Stimulated activated naive CD8-positive, alpha-beta T cell treated with anti-CD3 and anti-CD28 coated beads, Interleukin-15, Interleukin-2, amounts not matched to agents 100 U/mL and 50 U/mL, for 24 hours (primary cell): ENCODE results near the gene DHRS1.

Experiments used
- ATAC-seq: fragments of 150-1000 bp; cut with Tn5 transposase; one replicate; pipeline ENCODE4 v1.10.0; 2021
- DNase-seq: peaks from one replicate; pipeline ENCODE4 v3.0.0; 2021

The DHRS1 gene

DNA sequence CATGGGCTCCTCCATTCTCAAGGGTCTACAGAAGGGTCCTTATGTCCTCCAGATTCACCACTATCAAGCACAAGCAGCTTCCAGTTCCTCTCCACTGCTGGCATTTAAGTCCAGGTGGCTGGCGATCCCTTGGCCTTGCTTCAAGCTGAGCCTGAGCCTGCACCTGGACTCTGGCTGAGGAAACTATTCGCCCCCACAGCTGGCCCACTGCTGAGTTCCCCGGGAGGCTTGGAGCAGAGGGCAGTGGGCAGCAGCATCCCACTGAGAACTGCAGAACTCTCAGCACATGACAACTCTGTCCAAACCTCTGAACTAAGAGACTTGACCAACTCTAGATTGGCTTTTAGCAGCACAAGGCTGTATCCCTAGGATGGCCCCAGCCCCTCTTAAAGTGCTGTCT lies 16.8 kb downstream of the DHRS1 start:
- no peak for ATAC-seq
- DNase-seq = no peak

DNA sequence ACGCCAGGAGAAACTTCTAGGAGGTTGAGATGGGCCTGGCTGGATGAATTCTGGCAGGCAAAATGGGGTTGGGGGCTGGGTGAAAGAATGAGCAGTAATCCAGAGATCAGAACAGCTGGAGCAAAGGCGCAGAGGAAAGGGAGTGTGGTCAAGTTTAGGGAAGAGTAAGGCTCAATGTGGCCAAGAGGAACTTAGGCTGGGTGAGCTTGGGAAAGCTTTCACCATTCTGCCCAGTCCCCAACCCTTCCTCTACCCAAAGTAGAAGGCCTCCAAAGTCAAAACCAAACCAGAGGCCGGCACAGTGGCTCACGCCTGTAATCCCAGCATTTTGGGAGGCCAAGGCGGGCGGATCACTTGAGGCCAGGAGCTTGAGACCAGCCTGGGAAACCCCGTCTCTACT lies 17.9 kb downstream of the DHRS1 start:
- DNase-seq = no peak
- ATAC-seq = no peak

DNA sequence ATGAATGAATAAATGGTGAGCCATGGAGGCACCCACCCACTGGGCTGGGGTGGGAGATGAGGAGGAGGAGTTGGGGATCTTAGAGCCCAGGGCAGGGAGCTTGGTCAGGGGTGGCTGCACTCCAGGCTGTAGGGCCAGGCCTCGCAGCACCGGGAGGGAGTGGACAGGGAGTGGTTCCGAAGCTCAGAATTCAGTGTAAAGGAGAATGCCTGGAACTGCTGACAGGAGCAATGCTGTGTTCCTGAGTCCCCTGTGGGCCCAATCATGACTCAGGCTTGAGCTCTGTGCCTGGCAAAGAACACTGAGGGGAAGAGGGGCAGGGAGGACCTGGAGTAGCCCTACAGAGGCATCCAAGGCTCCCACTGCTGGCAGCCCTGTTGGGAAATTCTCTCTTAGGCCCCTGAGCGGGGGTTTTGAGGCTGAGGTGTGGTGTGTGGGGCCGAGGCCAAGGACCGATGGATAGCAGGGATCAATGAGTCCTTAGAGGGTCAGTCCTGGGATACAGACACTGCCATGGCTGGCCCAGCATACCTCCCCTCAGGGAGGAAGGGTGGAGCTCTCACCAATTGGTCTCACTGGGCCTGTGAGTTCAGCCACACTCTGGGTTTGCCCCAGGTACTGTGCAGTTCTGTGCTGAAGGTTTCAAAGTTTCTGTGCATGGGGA lies 18.7 kb downstream of the DHRS1 start:
- DNase-seq (no peak), ATAC-seq (no peak)

DNA sequence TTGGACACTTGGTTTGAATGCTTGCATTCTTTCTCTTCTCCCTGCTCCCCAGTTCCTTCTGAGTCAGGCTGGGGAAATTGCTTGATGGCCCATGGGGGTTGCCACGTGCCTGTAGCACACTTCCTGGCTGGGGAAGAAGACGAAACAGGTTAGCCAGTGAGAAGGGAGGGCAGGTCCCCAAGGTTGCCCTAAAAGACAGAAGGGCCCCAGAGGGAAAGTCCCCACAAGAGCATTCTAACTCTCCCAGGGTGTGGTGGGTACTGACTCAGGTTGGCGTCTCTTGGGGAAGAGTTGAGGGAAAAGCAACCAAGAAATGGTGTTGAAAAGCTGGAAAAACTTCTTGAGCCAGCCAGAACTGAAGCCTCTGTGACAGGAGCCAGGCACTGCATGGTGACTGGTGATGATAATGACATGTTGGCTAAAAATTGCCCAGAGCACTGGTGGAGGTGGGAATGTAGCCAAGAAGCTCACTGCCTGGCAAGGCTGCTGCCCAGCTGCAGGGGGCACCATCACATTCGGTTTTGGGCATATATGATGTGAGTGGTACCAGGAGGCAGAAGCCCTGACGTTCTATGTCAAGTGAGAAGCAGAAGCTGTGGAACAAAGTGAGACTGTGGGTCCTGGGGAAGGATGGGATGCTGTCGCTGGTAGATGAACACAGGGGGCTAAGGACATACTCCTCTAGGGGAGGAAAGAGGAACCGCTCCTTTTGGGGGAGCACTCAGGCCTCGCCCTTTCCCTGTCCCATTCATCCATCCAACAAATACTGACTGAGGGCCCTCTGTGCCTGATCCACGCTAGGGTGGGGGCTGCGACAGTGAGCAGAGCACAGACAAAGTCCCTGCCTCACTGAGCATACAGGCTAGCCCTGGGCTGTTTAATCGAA lies 20.0 kb downstream of the DHRS1 start:
- peak; percentile 95 for ATAC-seq
- peak; percentile 71 for DNase-seq

DNA sequence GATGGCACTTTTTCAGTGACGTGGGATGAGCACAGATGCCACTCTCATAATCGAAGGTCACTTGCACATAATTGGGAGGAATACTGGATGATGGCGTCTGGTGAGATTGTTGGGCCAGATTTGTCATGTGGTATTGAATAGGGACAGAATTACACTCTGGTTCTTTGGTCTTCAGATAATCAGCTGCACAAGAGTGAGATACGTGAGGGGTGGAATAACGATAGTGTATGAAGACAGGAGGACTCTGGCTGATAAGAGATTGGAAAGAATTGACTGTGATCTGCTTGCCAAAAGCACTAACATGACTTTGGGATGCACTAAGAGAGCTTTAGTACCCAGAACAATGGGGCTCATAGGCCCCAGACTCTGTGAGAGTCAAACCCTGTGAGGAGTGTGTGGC lies 21.2 kb downstream of the DHRS1 start:
- no peak for ATAC-seq

DNA sequence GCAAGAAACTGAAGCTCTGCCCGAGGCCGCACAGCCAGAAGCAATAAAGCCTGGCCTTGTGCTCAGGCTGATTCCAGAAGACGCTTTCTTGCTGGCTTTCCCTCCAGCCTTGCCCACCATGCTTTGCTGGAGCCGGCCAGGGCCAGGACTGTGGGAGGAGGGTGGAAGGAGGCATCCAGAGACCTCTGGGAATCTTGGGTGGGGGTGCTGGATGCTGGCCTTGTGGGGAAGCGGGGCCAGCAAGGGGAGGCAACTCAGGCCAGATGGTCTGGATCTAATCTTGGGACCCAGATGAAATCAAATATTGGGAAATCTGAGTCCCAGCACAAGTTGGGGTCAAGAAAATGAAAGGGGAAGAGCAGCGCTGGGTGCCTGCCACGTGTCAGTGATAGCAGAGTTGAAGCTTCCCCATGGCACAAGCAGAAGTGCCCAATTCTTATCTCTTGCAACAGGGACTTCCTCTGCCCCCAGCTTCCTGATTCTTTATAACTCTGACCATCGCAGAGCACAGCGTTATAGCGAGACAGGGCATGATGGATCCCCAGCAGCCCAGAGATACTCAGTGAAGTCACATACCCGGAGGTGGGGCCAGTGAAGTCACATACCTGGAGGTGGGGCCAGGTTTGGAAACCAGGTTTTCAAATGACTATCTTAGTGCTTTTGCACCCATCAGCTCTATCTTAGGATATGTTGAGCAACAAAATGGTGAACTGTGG lies 21.8 kb downstream of the DHRS1 start:
- no peak for ATAC-seq
- DNase-seq = peak; percentile 33

More for the DNA sequence above, 21.2 kb downstream of the DHRS1 start:
- no peak for DNase-seq

DNA sequence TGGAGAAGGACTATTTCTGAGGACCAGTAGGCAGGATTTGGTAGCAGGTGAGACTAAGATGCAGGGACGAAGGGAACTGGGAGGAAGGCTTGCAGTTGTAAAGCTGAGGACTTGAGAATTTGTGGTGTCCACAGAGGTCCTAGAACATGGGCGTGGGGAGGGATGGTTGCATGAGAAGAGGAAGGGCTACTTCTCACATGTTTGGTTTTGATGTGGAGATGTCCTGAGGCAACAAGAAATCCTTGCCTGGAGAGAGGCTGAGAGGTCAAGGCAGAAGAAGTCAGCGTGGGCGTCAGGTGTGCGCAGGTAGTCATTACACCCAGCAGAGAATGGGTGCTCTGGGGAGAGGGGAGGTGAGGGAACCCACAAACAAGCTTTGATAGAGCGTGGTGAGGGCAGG lies 22.5 kb downstream of the DHRS1 start:
- DNase-seq (no peak), ATAC-seq (no peak)

DNA sequence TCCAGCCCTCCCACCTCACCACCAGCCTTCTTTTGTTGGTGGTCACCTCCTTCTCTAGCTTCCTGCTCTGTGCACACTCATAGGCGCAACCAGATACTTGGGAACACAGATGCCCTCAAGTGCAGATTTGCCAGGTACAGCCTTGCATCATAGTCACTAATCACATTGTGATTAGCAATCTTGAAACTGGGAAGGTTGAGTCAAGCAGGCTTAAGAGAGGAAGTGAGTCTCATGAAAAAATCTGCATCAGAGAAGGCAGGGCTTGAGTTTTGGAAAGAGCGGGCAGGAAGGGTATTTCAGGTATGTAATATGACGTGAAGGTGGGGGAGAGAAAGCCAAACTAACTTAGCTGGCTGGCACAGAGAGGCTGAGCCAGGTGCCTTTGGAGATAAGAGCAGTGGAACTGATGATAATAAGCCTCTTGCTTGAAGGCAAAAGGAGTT lies 25.5 kb downstream of the DHRS1 start:
- ATAC-seq (peak; percentile 61), DNase-seq (peak; percentile 53)

DNA sequence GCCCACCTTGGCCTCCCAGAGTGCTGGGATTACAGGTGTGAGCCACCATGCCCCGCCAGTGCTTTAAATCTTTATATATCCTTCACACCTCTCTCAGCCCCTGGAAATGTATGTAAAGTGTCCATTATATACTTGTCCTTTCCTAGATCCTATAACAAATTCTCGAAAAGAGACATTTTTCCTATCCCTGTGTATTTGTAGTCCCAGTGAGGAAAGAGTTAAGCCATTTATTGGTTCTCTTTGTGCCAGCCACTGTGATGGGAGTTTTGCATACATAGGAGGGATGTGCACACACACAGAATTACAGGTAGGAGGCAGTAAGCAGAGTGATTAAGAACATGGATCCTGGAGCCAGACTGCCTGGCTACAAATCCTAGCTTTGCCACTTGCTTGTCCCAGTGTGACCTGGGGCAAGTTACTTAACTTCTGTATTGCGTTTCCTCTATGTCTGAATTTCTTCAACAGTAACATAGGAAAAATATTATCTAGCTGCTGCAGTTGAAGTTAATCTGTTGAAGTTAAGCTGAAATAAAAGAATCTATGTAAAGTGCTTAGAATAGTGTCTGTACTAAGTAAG lies 26.1 kb downstream of the DHRS1 start:
- ATAC-seq (no peak), DNase-seq (no peak)

DNA sequence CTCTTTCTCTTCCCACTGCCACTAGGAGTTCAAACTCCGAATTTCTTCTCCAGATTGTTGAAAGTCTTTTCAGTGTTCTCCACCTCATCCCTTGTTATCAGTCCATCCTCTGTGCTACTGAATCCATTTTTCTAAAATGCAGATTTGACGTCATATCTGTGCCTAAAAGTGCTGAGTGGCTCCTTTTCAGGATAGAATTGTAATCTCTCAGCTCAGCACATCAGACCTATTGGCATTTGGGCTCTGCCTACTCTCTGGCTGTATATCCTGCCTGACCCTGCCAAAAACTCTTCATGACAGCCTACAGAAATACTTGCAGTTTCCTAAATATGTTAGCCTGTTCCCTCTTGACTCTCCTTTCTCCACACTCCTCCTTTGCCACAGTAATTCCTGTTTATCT lies 27.1 kb downstream of the DHRS1 start:
- no peak for DNase-seq
- ATAC-seq = no peak

DNA sequence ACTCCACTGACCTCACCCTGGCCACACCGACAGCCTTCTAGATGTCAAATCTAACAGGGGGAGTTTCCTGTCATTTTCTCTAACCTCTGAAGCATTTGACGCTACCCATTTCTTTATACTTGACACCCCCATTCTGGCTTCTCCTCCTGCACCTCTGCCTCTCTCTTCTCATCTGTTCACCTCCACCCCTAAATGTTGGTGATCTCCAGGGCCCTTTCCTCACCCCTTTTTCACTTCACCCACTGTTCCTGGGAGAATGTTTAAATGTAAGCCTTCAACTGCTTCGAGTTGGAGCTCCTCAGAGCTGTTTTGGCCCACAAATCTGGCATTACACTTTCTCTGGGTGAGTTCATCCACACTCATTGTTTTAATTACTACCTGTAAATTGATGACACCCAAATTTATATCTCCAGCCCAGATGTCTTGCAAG lies 27.7 kb downstream of the DHRS1 start:
- DNase-seq = no peak
- no peak for ATAC-seq

DNA sequence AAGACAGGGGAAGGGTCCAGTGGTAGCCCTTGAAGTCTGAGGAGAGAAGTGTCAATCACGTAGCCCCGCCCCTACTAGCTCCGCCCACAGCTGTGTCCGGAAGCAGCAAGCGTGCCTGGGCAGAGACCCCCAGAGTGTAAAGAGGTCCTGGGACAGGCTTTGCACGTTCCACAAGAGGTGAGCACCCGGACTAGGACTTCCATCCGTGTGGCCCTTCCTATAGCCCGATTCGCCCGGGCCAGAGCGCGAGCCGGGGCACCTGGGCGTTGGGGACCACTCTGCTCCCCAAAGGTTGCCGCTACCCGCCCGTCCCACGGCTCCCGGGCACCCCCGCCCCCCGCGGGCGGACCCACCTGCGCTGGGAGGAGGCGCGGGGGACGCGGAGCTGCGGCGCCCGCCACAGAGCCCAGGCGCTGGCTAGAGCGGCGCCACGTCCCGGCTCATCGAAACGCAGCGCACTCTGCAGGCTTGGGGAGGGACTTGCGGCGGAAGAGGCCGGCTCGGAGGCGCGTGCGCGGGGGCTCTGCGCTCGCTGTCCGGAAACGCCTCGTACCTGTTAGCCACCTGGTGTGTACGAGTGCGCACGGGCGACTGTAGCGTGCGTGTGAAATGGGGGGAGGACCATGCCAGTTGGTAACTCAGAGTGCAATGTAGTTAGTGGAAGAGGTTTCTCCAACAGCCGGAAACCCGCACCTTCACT lies 28.3 kb downstream of the DHRS1 start, which contains the start of gene RABGGTA:
Gene RABGGTA (minus strand): TSS at position 464 of the 700 bp plus-strand sequence. CDS start 482 bp downstream, outside the sequence.
- DNase-seq = peak; percentile 90
- peak; percentile 88 for ATAC-seq

DNA sequence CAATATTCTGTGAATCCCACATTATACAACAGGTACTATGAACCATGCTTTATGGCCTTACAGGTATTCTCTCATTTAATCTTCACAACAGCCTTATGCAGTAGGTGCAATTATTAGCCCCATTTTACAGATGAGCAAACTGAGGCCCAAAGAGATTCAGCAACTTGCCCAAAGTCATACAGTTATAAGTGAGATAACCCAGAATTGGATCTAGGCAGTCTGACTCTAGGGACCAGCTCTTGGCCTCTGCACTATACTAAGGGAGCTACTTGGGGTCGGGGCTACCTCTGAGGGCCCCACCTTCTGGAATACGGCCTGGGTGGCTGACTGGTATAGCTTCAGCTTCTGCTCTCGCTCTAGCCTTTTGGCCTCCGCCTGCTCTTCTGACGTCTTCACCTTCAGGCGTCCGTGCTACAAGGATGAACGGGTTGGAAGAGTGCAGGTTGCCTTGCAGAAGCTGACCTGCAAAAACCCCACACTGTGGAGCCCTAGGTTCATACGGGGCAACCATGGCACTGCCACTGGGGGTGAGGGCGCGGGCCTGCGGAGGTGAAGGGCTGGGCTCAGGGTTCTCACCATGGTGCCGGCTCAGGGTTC lies 28.9 kb downstream of the DHRS1 start:
- ATAC-seq (no peak), DNase-seq (no peak)

DNA sequence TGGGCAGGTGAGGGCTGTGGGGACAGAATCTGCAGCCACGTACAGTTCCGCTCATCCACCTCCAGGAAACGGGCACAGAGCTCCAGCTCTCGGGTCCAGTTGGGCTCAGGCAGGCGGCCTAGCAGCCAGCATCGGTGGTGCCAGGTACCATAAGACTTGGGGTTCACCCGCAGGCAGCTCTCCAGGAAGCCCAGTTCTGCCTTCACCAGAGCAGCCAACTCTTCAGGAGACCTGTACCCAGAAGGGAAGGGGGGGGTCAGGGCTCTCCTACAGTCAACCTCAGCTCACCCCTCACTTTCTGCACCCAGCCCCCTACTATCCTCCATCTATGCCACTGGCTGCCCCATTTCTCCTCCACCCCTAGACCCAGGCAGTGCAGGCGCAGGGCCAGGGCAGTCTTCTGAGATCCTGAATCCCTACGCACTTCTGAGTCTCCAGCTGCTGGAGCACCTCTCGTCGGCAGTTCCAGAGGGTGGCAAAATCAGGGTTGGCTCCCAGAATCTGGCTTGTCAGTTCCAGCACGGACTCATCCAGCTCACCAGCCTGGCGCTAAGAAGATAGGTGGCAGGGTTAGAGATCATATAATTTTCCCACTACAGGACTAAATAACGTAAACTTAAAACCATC lies 29.6 kb downstream of the DHRS1 start:
- ATAC-seq (no peak), DNase-seq (no peak)

DNA sequence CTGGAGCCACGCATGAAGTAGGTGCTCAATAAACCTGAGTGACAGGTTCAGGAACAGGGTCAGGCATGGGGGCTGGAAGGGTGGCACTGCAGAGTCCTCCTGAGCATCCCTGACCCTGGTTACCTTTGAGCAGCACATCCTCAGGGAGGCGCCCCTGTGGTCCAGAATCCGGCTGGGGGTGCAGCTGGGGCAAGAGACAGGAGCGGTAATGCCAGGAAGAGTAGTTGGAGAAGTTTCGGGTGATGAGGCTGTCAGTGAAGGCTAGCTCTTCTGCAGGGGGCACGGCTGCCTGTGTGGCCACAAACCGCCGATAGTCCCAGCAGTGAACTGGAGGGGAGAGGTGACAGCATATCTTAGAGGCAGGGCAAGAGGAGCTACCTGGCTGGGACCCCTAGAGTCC lies 30.2 kb downstream of the DHRS1 start:
- DNase-seq (no peak), ATAC-seq (no peak)

DNA sequence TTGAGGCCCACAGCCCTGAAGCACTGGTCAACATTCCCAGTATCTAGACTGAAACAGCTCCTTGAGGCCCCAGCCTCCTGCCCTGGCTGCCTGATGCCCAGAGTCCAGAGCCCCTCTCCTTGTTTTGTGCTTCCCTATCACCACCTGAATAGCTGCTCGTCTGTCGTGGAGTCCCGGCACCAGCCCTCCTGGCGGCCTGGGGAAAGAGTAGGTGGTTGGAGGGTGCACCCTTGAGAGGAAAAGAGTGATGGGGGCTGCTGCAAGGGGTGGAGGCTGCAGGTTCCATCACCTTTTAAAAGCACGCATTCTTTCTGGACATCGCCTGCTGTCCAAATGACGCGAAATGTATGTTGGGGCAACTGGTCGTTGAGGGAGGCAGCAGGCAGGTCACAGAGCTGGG lies 31.4 kb downstream of the DHRS1 start:
- DNase-seq (no peak), ATAC-seq (no peak)

DNA sequence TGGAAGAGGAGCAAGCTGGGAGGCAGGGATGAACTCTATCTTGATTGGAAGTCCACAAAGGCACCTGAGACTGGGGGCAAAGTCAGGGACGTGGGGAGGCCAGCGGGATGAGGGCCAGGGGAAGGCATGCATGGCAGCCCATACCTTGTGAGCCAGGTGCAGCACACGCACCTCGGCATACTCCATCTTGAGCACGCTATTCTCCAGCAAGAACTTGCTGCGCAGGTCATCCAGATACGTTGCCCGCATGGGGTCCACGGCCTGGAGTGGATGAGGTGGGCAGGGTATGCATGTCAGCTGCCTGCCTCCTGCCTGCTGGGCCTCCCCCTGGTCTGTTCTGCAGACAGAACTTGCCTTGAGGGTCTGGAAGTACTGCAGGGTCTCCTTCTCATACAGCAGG lies 32.1 kb downstream of the DHRS1 start:
- DNase-seq (no peak), ATAC-seq (no peak)

DNA sequence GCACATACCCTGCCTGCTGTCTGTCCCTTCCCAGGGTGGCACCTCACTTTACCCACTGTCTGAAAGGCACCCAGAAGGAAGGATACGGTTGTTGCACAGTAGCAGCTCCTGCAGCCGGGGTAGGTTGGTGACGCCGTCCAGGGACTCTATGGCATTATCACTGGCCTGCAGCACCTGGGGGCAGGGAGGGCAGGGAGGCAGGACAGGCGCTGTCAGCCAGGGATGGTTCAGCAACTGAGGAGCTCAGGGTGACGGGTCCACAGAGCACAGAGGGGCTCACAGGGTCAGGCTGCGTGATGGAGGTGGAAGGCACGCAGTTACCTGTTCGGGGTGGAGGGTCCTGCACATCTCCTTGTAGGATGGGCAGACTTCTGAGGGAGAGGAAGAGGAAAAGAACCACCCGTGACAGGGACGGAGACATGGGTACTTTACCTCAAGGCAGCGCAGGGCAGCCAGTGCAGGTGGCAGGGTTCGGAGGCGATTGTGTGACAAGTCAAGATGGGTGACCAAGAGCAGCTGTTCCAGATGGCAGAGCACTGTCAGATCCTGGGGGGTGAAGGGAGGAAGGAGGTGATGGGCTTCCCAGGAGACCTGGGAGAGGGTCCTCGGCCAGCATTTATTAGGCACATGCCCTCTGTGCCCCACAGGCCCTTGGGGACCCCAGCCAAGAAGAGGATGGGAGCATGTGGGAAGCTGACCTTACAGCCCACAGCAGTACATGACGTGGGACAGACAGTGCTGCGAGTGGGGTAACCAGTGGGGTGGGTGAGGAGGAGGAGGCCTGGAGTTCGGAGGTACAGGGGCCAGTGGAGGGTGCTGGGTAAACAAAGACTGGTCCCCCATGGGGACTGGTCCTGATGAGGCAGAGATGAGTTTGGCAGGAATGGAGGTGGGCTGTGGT lies 33.0 kb downstream of the DHRS1 start:
- no peak for DNase-seq
- ATAC-seq = no peak

DNA sequence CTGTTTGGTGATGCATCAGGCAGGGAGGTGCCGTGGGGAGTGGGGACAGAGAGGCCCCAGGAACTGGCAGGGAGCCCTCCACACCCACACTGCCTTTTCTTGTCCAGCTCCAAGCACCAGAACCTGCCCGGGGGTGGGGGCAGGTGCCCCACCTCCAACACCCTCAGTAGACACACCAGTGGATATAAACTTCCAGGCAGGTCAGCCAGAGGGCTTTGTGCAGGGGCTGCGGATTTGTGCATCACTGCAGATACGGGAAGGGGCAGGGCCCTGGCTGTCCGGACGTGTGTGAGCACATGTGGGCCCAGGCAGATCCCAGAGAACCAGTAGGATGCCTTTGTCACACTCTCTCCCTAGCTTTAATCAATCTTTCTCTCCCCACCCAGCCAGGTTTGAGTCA lies 35.3 kb downstream of the DHRS1 start:
- DNase-seq = no peak
- ATAC-seq = no peak

DNA sequence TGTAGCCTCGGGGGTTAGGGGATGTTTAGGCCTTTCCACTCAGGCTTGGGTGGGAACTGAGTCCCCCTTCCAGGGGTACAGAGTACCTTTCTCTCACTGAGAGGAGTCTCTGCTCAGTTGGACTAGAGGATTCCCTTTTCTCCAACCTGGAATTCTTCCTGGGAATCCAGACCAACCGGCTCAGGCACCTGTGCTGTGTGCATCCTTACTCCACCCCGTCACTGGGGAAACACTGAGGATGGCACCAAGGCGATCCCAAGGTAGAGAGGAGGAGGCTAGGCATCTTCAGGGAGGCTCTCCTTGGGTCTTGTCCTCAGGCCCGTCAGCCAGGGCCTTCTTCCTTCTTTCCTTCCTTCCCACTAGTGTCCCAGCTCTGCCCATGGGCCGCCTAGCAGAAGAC lies 35.7 kb downstream of the DHRS1 start:
- no peak for ATAC-seq
- no peak for DNase-seq
